SJCRH30 (cell line): ENCODE measurements around the gene MEST. TPM values are rescaled to one million over a fixed set of nuclear protein-coding genes. Genes with fewer than 3 reads are reported as not detected.
"Not testable (repeated sequence)": the region's sequence is repeated elsewhere in the genome, so short reads cannot be mapped to it uniquely, and the experiment has no call there.

Experiments used
- DNase-seq, 2 experiments: peaks; one replicate each; pipeline ENCODE4 v3.0.0-alpha.2; 2015 to 2020
- H3K27ac ChIP-seq: fragments of 250-450 bp; sonication (Bioruptor Pico); 2 replicates; pipeline ENCODE4 v1.5.1; 2020; ENCODE audit warnings: mild to moderate bottlenecking, moderate library complexity
- H3K27me3 ChIP-seq: fragments of 250-450 bp; sonication (Bioruptor Pico); 2 replicates; pipeline ENCODE4 v1.5.1; 2020; ENCODE audit warnings: mild to moderate bottlenecking, moderate library complexity
- H3K36me3 ChIP-seq: fragments of 250-450 bp; sonication (Bioruptor Pico); 2 replicates; pipeline ENCODE4 v1.5.1; 2020; ENCODE audit warnings: mild to moderate bottlenecking, moderate library complexity
- H3K4me1 ChIP-seq: fragments of 250-450 bp; sonication (Bioruptor Pico); 2 replicates; pipeline ENCODE4 v1.5.1; 2020; ENCODE audit warnings: mild to moderate bottlenecking, moderate library complexity
- H3K4me3 ChIP-seq: fragments of 250-450 bp; sonication (Bioruptor Pico); 2 replicates; pipeline ENCODE4 v1.5.1; 2020; ENCODE audit warnings: mild to moderate bottlenecking, moderate library complexity
- H3K9me3 ChIP-seq: fragments of 250-450 bp; sonication (Bioruptor Pico); replicated peaks from 2 replicates; pipeline ENCODE4 v1.5.1; 2020; ENCODE audit warnings: mild to moderate bottlenecking, moderate library complexity
- total RNA-seq: library from RNA; depleted of rRNA; stranded (reverse); fragments of >200 nt; shearing (Covaris generic); gene quantifications from 2 replicates; pipeline ENCODE4 v1.2.3, GENCODE V29; 2014; rRNA removed

Gene MEST
- total RNA-seq, 1 experiment from 2014 or later: 2,085 TPM

GRCh38 chr7:130524628-130525027 is 32.7 kb downstream of the MEST start:
- Histone ChIP-seq H3K27me3 (no peaks in the 10 kb centered on the region), H3K27ac (no peak overlapping the region), H3K9me3 (no peaks in the 10 kb centered on the region), H3K36me3 (peaks cover 17% of the 10 kb centered on the region), H3K4me3 (no peak overlapping the region), H3K4me1 (no peaks in the 10 kb centered on the region)
- DNase-seq: no peak

GRCh38 chr7:130527752-130528355 is 36.0 kb downstream of the MEST start:
- H3K27me3 ChIP-seq, H3K9me3 ChIP-seq, H3K4me1 ChIP-seq, DNase-seq, H3K4me3 ChIP-seq, H3K27ac ChIP-seq: not testable (repeated sequence)
- peaks cover 11% of the 10 kb centered on the region for H3K36me3 ChIP-seq

- DNase-seq: no peak
- H3K36me3 ChIP-seq: peaks cover 11% of the 10 kb centered on the region
- H3K9me3 ChIP-seq: no peaks in the 10 kb centered on the region
- no peak overlapping the region for H3K4me3 ChIP-seq
- H3K27ac ChIP-seq: no peak overlapping the region
- H3K27me3 ChIP-seq: no peaks in the 10 kb centered on the region
- no peaks in the 10 kb centered on the region for H3K4me1 ChIP-seq
Measured at GRCh38 chr7:130529417-130529816, 37.5 kb downstream of the MEST start.

- not testable (repeated sequence) for H3K27me3 ChIP-seq, H3K4me3 ChIP-seq, H3K4me1 ChIP-seq, DNase-seq, H3K36me3 ChIP-seq, H3K27ac ChIP-seq, H3K9me3 ChIP-seq
Measured at GRCh38 chr7:130537894-130538293, 46.0 kb downstream of the MEST start.

GRCh38 chr7:130541287-130541686 is 49.4 kb downstream of the MEST start:
- DNase-seq, H3K4me1 ChIP-seq, H3K27me3 ChIP-seq, H3K27ac ChIP-seq, H3K9me3 ChIP-seq, H3K4me3 ChIP-seq: not testable (repeated sequence)
- peaks cover 26% of the 10 kb centered on the region for H3K36me3 ChIP-seq

GRCh38 chr7:130542297-130542696 is 50.4 kb downstream of the MEST start:
- DNase-seq, H3K4me1 ChIP-seq, H3K9me3 ChIP-seq, H3K27me3 ChIP-seq, H3K4me3 ChIP-seq, H3K27ac ChIP-seq: not testable (repeated sequence)
- H3K36me3 ChIP-seq: peaks cover 32% of the 10 kb centered on the region

GRCh38 chr7:130543487-130544010 is 51.7 kb downstream of the MEST start:
- Histone ChIP-seq H3K27me3 (no peaks in the 10 kb centered on the region), H3K4me3 (no peak overlapping the region), H3K9me3 (no peaks in the 10 kb centered on the region; the same call in 1 of the 2 replicates), H3K36me3 (peaks cover 38% of the 10 kb centered on the region), H3K4me1 (no peaks in the 10 kb centered on the region), H3K27ac (no peak overlapping the region)
- no peak for DNase-seq

GRCh38 chr7:130544356-130544755 is 52.5 kb downstream of the MEST start:
- DNase-seq: no peak
- Histone ChIP-seq H3K36me3 (peaks cover 42% of the 10 kb centered on the region), H3K4me3 (no peak overlapping the region), H3K27ac (no peak overlapping the region), H3K27me3 (no peaks in the 10 kb centered on the region), H3K9me3 (no peaks in the 10 kb centered on the region; the same call in 1 of the 2 replicates), H3K4me1 (no peaks in the 10 kb centered on the region)

- no peak overlapping the region for H3K27ac ChIP-seq
- H3K9me3 ChIP-seq: 0 out of 2 replicates have a peak, but pooled peaks cover 2% of the 10 kb centered on the region
- no peak for DNase-seq
- H3K4me3 ChIP-seq: no peak overlapping the region
- H3K36me3 ChIP-seq: peaks cover 34% of the 10 kb centered on the region
- H3K27me3 ChIP-seq: no peaks in the 10 kb centered on the region
- peaks cover 2% of the 10 kb centered on the region; the same call in 1 of the 2 replicates for H3K4me1 ChIP-seq
Measured at GRCh38 chr7:130553398-130554029, 61.6 kb downstream of the MEST start.

- no peak for DNase-seq
Measured at GRCh38 chr7:130554481-130554880, 62.6 kb downstream of the MEST start.

More at GRCh38 chr7:130554481-130554880, 62.6 kb downstream of the MEST start:
- Histone ChIP-seq H3K4me3 (no peak overlapping the region), H3K4me1 (peaks cover 2% of the 10 kb centered on the region; the same call in 1 of the 2 replicates), H3K27me3 (no peaks in the 10 kb centered on the region), H3K9me3 (0 out of 2 replicates have a peak, but pooled peaks cover 2% of the 10 kb centered on the region), H3K36me3 (peaks cover 30% of the 10 kb centered on the region), H3K27ac (no peak overlapping the region)

Other genes with a start within 250 kb of the MEST start
- gene CPA2, start 225.2 kb upstream of the MEST start, total RNA-seq: 1.9 and 2.0 TPM in 2 replicates
- gene CPA4, start 198.9 kb upstream of the MEST start, total RNA-seq: 3.2 and 4.8 TPM in 2 replicates
- 2.6 and 3.3 TPM in 2 replicates for gene CPA5, start 147.3 kb upstream of the MEST start, total RNA-seq
- 0.81 and 1.1 TPM in 2 replicates for gene CPA1, start 111.6 kb upstream of the MEST start, total RNA-seq
- 39.4 and 39.9 TPM in 2 replicates for gene CEP41, start 51.1 kb upstream of the MEST start, total RNA-seq
- 53.9 and 54.6 TPM in 2 replicates for gene COPG2, start 176.7 kb downstream of the MEST start, total RNA-seq
- gene TSGA13, start 194.5 kb downstream of the MEST start, total RNA-seq: not detected in 2 replicates
- 1.2 and 1.6 TPM in 2 replicates for gene KLF14, start 242.1 kb downstream of the MEST start, total RNA-seq